Measurements from ENCODE around the gene SELENBP1. TPM values are rescaled to one million over a fixed set of nuclear protein-coding genes. Genes with fewer than 3 reads are reported as not detected.

Gene SELENBP1
- total RNA-seq, 1 experiment from 2014 or later = 7.8 TPM

- Mint-ChIP-seq H3K4me3 (ENCODE audit: low read depth, unreplicated experiment) (no peak overlapping the region), H3K36me3 (ENCODE audit: insufficient read depth, unreplicated experiment) (peaks cover 37% of the 10 kb centered on the region), H3K4me1 (ENCODE audit: low read depth, unreplicated experiment) (peaks cover 12% of the 10 kb centered on the region), H3K27ac (ENCODE audit: unreplicated experiment) (no peak overlapping the region), H3K27me3 (ENCODE audit: unreplicated experiment) (no peaks in the 10 kb centered on the region), H3K9me3 (ENCODE audit: low read depth, unreplicated experiment) (no peaks in the 10 kb centered on the region)
- CTCF ChIA-PET = interaction anchor here (2.1 kb wide), 1 partner anchor 60 kb away, joined by 10 read pairs; the partner anchor contains the start of gene ZNF687
- no TSS peak for BruUV-seq (replicated peaks)
- intact Hi-C loops (cut with micrococcal nuclease; ENCODE audit: unreplicated experiment) = loop anchor here (5.0 kb wide), 1 partner anchor 55 kb away; the partner anchor contains the start of gene PSMB4
- TF ChIP-seq, protein P1, sequence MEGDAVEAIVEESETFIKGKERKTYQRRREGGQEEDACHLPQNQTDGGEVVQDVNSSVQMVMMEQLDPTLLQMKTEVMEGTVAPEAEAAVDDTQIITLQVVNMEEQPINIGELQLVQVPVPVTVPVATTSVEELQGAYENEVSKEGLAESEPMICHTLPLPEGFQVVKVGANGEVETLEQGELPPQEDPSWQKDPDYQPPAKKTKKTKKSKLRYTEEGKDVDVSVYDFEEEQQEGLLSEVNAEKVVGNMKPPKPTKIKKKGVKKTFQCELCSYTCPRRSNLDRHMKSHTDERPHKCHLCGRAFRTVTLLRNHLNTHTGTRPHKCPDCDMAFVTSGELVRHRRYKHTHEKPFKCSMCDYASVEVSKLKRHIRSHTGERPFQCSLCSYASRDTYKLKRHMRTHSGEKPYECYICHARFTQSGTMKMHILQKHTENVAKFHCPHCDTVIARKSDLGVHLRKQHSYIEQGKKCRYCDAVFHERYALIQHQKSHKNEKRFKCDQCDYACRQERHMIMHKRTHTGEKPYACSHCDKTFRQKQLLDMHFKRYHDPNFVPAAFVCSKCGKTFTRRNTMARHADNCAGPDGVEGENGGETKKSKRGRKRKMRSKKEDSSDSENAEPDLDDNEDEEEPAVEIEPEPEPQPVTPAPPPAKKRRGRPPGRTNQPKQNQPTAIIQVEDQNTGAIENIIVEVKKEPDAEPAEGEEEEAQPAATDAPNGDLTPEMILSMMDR (IDR thresholded peaks at IDR 0.05; ENCODE audit: unreplicated experiment) = no peak
- DNase-seq = no peak
These were observed 30.5 kb downstream of the SELENBP1 start for GRCh38 chr1:151342021-151342420.

DNA sequence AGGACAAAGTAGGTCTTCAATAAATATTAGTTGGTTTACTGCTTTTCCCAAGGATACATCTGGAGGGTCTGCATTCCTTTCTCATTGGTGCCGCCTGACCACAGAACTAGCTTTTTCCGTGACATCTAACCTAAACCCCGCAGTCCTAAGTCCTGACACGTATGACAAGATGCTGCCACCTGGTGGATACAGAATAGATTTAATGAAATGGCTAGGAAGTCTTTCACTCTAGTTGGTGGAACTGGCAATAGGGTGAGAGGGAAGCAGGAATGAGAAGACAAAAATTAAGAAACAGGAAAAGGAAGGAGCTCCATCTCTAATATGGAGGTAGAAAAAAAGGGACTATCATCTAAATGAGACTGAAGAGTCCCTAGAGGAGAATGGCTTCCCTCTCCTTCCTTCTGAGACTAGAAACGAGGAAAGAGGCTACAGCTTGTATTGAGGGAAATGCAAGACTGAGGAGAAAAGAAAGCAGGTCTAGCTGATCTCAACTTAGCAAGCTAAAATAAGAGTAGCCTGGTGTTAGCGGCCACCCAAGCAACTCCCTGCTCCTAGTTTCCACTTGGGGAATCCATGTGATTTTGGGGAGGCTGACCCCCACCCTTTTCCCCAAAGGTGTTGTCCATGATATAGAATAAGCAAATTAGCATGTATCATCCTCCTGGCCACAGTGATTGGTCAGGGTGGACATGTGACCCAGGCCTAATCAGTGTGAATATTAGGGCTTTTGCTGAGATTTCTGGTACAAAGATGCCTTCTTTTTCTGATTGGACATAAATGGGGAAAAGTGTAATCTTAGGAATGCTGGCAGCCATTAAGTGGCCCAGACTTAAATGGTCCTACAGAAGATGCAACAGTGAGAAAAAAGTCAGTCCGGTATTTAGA lies 31.4 kb downstream of the SELENBP1 start:
- Mint-ChIP-seq H3K27me3 (ENCODE audit: unreplicated experiment) (no peaks in the 10 kb centered on the region), H3K4me3 (ENCODE audit: low read depth, unreplicated experiment) (no peak overlapping the region), H3K27ac (ENCODE audit: unreplicated experiment) (peak overlapping the region; percentile 3), H3K36me3 (ENCODE audit: insufficient read depth, unreplicated experiment) (peaks cover 28% of the 10 kb centered on the region), H3K4me1 (ENCODE audit: low read depth, unreplicated experiment) (peaks cover 3% of the 10 kb centered on the region), H3K9me3 (ENCODE audit: low read depth, unreplicated experiment) (no peaks in the 10 kb centered on the region)
- CTCF ChIA-PET = interaction anchor here (0.5 to 2.5 kb wide), 22 partner anchors 9 to 241 kb away, joined by 3 to 84 read pairs (median 5); partner anchors contain the start of genes PI4KB, PSMB4, PSMD4 and ZNF687
- peak; percentile 72 for DNase-seq
- no TSS peak for BruUV-seq (replicated peaks)
- TF ChIP-seq, protein P1 (IDR thresholded peaks at IDR 0.05; ENCODE audit: unreplicated experiment) = peak; percentile 46
- intact Hi-C loops (cut with micrococcal nuclease; ENCODE audit: unreplicated experiment) = loop anchor here (1.0 to 5.0 kb wide), 3 partner anchors 40 to 144 kb away; partner anchors contain the start of gene PSMB4

DNA sequence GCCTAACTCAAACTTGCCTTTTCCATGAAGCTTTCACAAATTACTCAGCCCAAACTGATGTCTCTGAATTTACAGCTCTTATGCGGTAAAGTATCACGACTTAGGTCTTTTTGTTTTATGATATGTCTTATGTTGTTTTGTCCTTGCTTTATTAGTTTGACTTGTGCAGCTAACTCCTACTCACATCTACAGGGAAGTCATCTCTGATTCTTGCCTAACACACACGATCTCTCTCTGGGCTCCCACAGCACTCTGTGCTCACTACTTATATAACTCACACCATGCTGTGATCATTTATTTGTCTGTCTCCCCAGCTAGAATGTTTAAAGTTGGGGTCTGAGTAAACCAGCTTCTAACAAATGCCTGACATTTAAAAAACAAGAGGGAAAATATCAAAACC lies 35.9 kb downstream of the SELENBP1 start:
- CTCF ChIA-PET = interaction anchor here (0.6 kb wide), 1 partner anchor 397 kb away, joined by 3 read pairs; no protein-coding TSS in a partner anchor
- intact Hi-C loops (cut with micrococcal nuclease; ENCODE audit: unreplicated experiment) = no loop called here
- Mint-ChIP-seq H3K4me1 (ENCODE audit: low read depth, unreplicated experiment) (no peaks in the 10 kb centered on the region), H3K36me3 (ENCODE audit: insufficient read depth, unreplicated experiment) (peaks cover 5% of the 10 kb centered on the region), H3K27me3 (ENCODE audit: unreplicated experiment) (no peaks in the 10 kb centered on the region), H3K27ac (ENCODE audit: unreplicated experiment) (no peak overlapping the region), H3K4me3 (ENCODE audit: low read depth, unreplicated experiment) (no peak overlapping the region), H3K9me3 (ENCODE audit: low read depth, unreplicated experiment) (no peaks in the 10 kb centered on the region)
- no TSS peak for BruUV-seq (replicated peaks)
- TF ChIP-seq, protein P1 (IDR thresholded peaks at IDR 0.05; ENCODE audit: unreplicated experiment) = no peak
- no peak for DNase-seq

- Mint-ChIP-seq H3K27me3 (ENCODE audit: unreplicated experiment) (no peaks in the 10 kb centered on the region), H3K36me3 (ENCODE audit: insufficient read depth, unreplicated experiment) (peaks cover 5% of the 10 kb centered on the region), H3K9me3 (ENCODE audit: low read depth, unreplicated experiment) (no peaks in the 10 kb centered on the region), H3K27ac (ENCODE audit: unreplicated experiment) (no peak overlapping the region), H3K4me1 (ENCODE audit: low read depth, unreplicated experiment) (no peaks in the 10 kb centered on the region), H3K4me3 (ENCODE audit: low read depth, unreplicated experiment) (no peak overlapping the region)
- CTCF ChIA-PET = no interaction called here
- no TSS peak for BruUV-seq (replicated peaks)
- intact Hi-C loops (cut with micrococcal nuclease; ENCODE audit: unreplicated experiment) = no loop called here
- no peak for DNase-seq
- TF ChIP-seq, protein P1 (IDR thresholded peaks at IDR 0.05; ENCODE audit: unreplicated experiment) = no peak
These were observed 37.7 kb downstream of the SELENBP1 start for GRCh38 chr1:151334822-151335221.
